NCI-H446 treated with DMSO at 0.1 percent for 48 hours (cell line): Measurements from ENCODE around the gene WDR46.
"Not testable (repeated sequence)": the region's sequence is repeated elsewhere in the genome, so short reads cannot be mapped to it uniquely, and the experiment has no call there.

Experiments used
- DNase-seq: peaks from one replicate; lab custom pipeline; 2025; lab: John Stamatoyannopoulos, UW

The WDR46 gene

DNA sequence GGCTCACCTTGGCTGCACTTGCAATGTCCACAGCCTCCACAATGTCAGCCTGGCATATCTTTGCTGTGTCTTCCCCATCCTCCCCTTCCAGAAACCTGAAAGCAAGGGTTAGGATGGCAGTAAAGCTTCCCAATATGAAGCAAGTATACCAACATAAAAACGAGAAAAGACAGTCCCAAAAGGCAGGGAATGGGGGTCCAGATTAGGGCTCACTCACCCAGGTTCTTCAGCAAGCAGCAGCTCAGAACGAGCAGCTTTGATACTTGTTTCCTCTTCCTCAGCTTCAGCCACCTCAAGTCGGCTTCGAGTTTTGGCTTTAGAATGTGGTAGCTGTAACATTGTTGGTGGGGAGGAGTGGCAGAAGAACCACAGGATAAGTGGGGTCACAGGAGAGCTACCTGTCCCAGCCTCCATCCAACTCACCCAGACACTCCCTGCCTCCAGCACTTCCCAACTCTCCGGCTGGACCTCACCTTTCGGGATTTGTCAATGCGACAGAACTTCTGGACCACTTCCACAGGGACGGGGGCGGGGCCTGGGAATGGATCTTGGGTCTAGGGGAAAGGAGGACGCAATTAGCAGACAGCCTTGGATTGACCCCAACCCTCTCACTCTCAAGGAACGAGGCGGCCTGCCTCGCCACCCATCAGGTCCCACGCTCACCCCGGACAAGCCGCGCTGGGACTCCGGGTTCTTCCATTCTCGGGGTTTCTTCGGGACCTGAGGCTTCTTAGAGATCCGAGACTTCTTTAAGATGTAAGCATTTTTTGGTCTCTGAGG, 708 bp downstream of the WDR46 start:
- no peak for DNase-seq

DNA sequence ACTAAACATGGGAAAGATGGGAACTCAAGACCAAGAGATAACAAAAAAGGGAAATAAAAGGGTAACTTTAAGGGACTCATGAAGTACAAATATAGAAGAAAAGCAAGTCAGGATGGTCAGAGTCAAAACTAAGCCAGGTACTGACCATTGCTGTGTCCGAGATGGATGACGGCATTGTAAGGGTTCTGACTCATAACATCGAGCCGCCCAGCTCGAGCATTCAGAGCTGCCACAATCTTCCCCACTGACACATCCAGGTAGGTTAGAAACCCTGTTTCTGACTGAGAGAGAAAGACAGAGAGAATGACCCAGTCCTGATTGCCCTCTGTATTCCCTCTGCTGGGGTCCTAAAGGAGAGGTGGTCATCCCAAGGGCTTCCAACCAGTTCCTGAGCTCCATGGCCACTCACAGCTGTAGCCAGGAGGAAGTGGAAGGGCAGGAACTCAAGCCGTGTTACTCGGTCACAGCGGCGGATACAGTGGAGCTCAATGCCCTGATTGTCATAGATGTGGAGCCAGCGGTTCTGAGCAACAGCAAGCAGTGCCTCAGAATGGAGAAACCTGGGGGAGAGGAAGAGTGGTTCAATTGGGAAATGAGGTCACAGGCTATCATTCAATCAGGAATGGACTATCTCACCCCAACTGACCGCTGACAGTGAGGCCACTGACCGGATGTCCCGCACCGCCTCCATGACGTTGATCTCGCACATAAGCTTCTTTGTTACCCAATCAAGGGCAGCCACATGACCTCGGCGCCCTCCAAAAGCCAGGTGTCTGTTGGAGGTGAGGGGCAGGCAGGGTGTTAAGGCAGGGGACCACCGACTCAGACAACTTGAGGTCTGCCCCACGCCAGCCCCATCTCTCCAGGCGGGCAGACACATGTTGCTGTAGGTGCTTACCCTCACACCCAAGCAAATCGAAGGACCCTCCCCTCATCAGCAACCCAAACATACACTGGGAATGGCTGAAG, 1.8 kb downstream of the WDR46 start:
- DNase-seq: no peak

DNA sequence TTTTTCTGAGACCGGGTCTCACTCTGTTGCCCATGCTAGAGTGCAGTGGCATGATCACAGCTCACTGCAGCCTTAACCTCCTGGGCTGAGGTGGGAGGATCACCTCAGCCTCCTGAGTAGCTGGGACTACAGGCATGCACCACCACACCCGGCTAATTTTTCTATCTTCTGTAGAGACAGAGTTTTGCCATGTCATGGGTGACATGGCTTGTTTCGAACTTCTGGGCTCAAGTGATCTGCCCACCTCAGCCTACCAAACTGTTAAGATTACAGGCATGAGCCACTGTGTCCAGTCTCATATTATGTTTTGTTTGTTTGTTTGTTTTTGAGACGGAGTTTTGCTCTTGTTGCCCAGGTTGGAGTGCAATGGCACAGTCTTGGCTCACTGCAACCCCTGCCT, 3.8 kb downstream of the WDR46 start:
- not testable (repeated sequence) for DNase-seq

DNA sequence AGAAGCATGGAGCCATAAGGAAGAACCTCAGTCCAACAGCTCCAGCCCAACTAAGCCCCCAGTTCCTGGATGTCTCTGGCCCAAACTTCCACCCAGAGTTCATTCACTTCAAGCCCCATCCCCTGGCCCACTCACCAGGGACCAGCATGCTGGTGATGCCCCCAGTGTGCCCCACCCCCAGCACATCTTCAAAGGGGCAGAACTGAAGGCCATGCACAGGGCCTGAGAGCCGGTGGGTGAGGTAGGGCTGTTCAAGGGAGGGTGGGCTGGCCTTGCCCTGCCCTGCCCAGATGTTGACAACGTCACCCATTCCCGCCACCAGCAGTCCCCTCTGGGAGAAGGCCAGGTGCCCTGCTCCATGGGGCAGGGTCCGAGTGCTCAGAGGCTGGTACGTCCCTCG, 8.5 kb downstream of the WDR46 start:
- no peak for DNase-seq

DNA sequence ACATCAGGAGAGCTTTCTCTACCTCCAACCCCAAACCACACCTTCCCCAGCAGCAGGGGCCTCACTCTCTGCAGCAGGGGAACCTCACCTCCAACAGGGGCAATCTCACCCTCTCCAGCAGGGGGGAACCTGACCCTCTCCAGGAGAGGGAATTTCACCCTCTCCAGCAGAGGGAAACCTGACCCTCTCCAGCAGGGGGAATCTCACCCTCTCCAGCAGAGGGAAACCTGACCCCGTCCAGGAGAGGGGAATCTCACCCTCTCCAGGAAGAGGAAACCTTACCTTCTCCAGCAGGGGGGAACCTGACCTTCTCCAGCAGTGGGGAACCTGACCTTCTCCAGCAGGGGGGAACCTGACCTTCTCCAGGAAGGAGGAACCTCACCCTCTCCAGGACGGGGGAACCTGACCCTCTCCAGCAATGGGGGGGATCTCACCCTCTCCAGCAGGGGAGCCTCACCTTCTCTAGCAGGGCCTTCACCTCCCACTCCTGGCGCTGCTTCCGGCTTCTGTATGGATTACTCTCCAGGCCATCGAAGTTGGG, 9.0 kb downstream of the WDR46 start:
- no peak for DNase-seq

DNA sequence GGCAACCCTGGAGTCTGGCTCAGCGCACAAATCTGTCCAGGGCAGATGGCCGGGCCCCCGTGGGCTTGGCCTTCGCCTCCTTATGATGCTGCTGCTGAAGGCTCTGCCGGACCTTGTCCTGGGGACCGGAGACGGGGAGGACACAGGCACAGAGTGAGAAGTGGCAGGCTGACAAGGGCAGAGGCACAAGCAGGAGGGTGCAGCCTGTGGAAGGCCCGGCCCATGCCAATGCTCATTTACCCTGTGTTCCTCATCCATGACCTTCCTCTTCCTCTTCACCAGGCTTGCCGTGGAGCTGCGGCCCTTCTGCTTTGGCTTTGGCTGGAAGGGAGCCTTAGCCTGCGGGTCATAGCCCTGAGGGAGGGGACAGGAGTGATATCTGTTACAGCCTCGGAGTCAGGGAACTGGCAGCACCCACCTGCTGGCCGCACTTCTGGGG, 9.8 kb downstream of the WDR46 start:
- DNase-seq: no peak

DNA sequence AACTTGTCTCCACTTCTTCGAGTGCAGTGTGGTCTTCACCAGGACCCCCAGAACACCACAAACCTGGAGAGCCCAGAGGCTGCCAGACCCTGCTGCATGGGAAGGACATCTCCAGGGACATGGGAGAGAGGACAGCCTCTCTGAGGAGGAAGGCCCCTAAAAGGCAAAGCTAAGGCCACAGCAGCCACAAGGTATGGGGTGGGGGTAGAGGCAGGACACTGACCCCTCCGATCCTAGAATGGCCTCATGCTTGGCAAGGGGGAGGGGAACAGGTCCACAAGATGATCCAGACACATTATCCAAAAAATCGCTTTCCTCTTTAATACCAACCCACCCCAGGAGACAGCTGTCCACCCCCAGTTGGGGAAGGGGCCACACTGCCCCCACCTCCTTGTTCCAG, 10.2 kb downstream of the WDR46 start:
- no peak for DNase-seq

DNA sequence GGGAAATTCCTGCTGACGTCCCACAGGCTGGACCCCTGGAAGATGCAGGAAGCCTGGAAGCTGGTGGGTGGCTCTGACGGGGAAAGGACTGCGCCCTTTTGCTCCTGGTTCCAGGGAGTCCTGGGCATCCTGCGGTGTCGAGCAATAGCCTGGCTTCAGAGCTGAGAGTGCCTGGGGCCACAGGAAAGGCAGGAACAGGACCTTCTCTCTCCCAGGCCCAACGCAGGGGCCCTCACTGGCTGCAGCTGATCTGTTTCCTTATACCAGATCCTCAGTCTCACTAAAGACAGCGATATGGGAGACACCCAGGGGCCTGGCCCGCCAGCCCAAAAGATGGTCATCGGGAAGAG, 10.7 kb downstream of the WDR46 start:
- DNase-seq: no peak

DNA sequence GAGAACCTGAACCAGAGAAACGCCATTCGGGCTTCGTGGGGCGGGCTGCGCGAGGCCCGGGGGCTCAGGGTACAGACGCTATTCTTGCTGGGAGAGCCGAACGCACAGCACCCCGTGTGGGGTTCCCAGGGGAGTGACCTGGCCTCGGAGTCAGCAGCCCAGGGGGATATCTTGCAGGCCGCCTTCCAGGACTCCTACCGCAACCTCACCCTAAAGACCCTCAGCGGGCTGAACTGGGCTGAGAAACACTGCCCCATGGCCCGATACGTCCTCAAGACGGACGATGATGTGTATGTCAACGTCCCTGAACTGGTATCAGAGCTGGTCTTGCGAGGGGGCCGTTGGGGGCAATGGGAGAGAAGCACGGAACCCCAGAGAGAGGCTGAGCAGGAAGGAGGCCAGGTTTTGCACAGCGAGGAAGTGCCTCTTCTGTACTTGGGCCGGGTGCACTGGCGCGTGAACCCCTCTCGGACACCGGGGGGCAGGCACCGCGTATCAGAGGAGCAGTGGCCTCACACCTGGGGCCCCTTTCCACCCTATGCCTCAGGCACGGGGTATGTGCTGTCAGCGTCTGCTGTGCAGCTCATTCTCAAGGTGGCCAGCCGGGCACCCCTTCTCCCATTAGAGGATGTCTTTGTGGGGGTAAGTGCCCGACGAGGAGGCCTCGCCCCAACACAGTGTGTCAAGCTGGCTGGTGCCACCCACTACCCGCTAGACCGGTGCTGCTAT, 11.2 kb downstream of the WDR46 start:
- DNase-seq: no peak

DNA sequence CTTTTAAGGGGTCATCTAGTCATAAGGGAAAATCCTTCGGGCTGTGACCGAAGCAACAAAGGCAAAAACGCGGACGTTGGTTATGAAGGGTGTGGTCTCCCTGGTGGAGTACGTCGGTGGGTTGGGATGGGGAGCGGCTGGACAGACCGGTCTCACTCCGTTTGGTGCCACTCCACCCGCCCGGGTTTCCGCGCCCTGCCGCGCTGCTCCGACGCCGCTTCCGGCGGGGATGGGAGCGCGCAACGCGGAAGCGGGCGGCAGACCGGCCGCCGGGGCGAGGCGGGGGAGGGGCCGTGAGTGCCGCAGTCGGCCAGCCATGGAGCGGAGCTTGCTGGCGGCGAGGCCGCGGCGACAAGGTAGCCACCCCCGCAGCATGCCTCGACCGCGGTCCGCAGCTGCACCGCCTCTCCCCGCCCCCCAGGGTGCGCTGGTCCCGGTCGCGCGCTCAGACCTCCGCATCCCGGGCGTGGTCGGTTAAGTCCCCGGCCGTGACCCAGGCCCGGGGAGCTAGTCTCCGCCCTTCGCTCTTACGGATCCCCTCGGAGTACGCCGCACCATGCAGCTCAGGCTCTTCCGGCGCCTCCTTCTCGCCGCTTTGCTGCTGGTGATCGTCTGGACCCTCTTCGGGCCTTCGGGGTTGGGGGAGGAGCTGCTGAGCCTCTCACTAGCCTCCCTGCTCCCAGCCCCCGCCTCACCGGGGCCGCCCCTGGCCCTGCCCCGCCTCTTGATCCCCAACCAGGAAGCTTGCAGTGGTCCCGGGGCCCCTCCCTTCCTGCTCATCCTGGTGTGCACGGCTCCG, 12.0 kb downstream of the WDR46 start, which contains the start of gene B3GALT4:
B3GALT4 (plus strand) TSS at position 260 of the 799 bp plus-strand sequence; CDS start at position 557, 297 bp downstream.
- DNase-seq: no peak

DNA sequence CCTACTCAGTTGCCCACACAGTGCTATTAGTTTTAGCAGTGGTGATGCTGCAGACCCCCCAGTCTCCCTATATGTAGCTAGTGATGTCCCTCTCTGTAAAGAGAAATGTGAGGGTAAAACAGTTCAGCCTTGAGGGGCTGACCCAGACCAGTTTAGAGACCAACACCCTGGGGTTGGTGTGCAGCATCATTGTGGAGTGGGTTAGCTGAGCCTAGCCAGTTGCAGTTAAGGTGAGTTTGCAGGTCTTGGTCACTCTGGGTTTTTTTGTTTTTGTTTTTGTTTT, 12.5 kb downstream of the WDR46 start:
- no peak for DNase-seq

DNA sequence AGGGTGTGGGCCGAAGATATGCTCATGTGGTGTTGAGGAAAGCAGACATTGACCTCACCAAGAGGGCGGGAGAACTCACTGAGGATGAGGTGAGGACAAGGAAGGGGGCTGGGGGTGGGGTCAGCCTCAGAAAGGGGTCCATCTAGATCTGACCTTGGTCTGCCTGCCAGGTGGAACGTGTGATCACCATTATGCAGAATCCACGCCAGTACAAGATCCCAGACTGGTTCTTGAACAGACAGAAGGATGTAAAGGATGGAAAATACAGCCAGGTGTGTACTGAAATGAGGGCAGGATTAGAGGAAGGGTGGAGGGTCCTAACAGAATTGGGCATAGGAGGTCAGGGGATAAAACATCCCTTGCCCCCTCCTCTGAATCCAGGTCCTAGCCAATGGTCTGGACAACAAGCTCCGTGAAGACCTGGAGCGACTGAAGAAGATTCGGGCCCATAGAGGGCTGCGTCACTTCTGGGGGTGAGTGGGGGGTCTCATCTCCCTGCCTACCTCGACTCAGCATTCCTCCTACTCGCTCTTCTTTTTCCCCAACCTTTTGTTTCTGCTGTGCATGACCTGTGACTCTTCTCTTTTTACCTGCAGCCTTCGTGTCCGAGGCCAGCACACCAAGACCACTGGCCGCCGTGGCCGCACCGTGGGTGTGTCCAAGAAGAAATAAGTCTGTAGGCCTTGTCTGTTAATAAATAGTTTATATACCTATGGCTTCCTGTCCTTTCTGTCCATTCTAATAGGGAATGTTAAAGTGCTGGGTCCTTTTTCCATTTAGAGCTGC, 13.1 kb downstream of the WDR46 start:
- DNase-seq: not testable (repeated sequence)

DNA sequence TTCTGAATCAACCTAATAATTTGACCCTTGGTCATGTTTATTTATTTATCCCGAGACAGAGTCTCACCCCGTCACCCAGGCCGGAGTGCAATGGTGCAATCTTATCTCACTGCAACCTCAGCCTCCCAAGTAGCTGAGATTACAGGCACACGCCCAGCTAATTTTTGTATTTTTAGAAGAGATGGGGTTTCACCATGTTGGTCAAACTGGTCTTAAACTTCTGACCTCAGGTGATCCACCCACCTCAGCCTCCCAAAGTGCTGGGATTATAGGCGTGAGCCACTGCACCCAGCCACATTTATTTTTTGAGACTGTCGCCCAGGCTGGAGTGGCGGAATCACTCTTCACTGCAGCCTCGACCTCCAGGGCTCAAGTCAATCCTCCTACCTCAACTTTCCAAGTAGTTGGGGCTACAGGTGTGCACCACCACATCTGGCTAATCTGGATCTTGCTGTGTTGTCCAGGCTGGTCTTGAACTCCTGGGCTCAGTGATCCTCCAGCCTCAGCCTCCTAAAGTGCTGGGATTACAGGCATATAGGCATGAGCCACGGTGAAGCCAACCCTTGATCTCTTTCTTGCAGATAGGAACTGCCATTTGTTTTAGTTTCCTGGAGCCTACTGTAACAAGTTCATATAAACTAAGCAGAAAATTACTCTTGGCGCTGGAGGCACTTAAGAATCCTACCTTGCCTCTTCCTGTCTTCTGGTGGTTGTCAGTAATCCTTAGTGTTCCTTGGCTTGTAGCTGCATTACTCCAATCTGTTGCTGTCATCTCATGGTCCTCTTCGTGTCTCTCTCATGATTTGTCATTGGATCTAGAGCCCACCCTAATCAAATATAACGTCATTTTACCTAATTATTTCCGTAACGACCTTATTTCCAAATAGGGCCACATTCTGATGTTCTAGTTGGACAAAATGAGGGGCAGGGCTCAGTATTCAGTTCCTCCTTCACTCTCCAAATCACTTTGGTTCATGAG, 14.8 kb downstream of the WDR46 start:
- DNase-seq: no peak

DNA sequence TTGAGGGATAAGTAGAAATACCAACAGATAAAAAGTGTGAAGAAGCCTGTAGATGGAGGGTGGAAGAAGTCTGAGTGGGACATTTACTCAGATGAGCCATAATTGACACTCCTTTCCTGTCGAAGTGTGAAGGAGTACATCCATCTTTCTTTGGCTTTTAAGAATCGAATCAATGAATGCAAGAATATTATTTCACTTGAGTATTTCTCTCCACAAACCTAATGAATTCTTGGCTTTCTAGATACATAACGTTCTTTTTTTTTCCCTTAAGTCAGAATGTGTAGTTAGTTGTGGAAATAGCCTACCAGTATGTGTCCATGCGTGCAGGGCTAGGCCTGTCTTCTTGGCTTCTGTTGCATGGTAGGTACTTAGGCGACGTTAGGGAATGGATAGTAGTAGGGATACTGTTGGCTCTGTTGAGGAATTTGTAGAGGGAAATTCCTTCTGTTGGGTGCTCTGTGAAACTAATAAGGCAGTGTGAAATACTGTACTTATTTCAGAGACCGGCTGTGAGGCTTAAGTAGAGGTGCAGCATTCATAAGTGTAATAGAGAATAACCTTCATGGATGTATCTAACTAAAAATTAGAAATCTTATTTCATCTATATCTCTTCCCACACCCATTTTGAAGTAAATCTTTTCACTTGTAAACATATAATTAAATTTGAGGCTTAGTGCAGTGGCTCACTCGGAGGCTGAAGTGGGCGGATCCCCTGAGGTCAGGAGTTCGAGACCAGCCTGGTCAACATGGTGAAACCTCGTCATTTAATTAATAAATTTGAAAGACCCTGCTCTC, 15.7 kb downstream of the WDR46 start:
- no peak for DNase-seq

DNA sequence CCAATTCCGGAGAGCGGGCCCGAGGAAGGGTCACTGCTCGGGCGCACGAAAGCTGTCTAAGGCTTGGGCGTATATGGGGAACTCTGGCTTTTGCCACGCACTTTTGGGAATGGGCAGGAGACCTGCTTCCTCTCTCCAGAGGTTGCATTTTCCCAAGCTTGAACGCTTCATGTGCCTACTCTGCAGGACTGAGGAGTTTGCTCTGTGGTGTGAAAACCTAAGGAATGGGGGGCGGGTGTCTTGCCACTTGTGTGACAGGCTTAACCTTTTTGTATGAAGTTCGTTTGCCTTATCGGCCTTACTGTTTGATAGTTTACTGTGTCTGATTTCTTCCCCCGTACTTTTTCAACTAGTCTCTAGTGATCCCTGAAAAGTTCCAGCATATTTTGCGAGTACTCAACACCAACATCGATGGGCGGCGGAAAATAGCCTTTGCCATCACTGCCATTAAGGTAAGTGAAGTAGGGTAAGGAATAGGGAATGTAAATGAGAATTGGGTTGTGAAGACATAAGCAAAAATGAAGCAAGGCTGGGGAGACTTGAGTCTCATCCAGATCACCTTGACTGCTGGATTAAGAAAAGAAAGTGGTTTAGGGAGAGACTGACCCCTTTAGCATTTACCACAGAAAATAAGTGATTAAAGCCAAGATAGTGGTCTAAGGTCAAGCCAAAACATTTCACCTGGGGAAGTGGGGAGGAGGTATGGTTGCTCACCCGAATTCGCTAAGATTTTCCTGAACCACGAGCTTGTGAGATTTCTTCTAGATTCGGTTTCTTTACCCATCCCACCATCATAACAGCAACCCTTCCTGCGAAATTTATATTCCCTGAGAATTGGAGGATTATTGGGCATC, 16.5 kb downstream of the WDR46 start:
- DNase-seq: no peak

DNA sequence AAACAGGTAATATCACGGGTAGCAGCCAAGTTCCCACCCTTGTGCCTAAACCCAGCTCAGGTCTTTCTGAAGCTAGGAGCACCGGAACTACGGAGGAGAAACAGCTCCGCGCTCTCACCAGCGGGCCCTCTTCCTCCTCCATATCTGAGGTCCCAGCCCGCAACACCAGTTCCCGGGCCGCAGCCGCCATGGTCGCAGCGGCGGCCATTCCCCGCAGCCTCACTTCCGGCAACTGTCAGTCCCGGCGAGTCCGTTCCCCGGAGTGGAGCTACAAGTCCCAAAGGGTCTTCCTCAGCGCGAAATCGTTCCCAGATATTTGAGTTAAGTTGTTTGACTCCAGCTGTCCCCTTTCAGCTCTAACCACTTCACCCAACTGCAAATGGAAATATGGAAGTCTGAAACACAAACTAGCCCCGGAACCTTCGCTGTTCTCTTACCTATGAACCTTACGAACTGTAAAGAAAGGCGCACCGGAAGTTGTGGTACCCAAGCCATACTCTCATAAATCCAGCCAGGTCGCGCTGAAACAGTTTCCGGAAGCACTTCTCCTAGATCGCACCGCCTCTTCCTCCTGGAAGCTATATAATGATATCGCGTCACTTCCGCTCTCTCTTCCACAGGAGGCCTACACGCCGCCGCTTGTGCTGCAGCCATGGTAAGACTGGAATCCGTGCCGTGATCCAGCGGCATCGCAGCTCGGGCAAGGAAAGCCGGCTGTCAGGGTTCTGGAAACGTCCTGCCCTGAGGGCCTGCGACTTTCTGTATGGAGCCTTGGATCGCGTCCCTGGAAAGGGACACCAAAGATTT, 17.4 kb downstream of the WDR46 start, which contains the start of the genes RPS18 and VPS52:
RPS18 (plus strand) TSS at position 608 of the 807 bp plus-strand sequence; CDS start at position 653, 45 bp downstream.
VPS52 (minus strand) TSS at position 409 of the 807 bp plus-strand sequence; CDS start at position 208, 201 bp downstream.
- peak; percentile 97 for DNase-seq

DNA sequence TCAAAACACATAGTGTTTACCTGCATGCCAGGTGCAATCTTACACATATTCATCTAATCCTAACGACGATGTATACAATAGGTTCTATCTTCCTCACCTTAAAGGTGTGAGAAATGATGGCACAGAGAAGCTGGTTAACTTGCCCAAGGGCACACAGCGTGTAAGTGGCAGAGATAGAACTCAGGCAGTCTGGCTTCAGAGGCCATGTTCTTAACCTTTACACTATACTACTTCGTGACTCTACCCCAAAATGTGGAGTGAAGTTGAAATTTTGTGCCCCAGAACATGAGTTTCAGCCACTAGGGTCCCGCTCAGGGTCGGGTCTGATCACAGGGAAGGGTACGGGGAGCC, 17.9 kb downstream of the WDR46 start:
- no peak for DNase-seq
